A673 (cell line): ENCODE data around the gene PRICKLE3.

Experiments used
- CTCF ChIP-seq: fragments of 300-800, 200-600 bp; sonication (generic); conservative IDR thresholded peaks from 2 replicates; pipeline ENCODE4 v1.5.1; 2017; ENCODE audit warnings: low read depth, mild to moderate bottlenecking, antibody characterized with exemption, low read length, moderate library complexity, mixed read lengths
- EZH2 ChIP-seq: fragments of 200-600 bp; sonication (generic); IDR thresholded peaks from 2 replicates; pipeline ENCODE4 v1.6.1; 2017; ENCODE audit warnings: borderline replicate concordance, low read depth, mild to moderate bottlenecking, mixed read lengths, antibody characterized with exemption, low read length; ENCODE audit not compliant: poor library complexity, severe bottlenecking

- TF ChIP-seq CTCF (no peak), EZH2 (no peak)
Observed at GRCh38 chrX:49212209-49212608, 26.0 kb upstream of the PRICKLE3 start.
